GM12878 (cell line): Measurements from ENCODE around the gene C20orf96. TPM values are rescaled to one million over a fixed set of nuclear protein-coding genes. Genes with fewer than 3 reads are reported as not detected.

ENCODE experiments used
- ATAC-seq: fragments of 200-7000 bp; cut with Tn5 transposase; 3 replicates; pipeline ENCODE4 v1.9.1; 2020; ENCODE audit warnings: mild to moderate bottlenecking, moderate library complexity
- BruUV-seq: library from RNA; stranded (reverse); fragments of 400-500 nt; replicated peaks from 2 replicates; lab custom pipeline; 2021; lab: Mats Ljungman, UMichigan
- CTCF ChIA-PET: fragments of 300-600 bp; sonication (Branson Sonifier 250); formaldehyde crosslinking; extraction: SDS; loops from one replicate; lab custom pipeline; 2021; ENCODE audit warnings: inconsistent platforms; lab: Yijun Ruan, JAX
- POLR2A ChIA-PET: fragments of 350-600 bp; formaldehyde crosslinking; extraction: SDS; loops from one replicate; lab custom pipeline; 2021; ENCODE audit warnings: inconsistent platforms; lab: Charles Lee
- RAD21 ChIA-PET: fragments of 300-600 bp; sonication (Branson Sonifier 250); formaldehyde crosslinking; loops from one replicate; lab custom pipeline; 2023; ENCODE audit warnings: antibody characterized with exemption; ENCODE audit not compliant: unreplicated experiment; lab: Charles Lee
- SMC1A ChIA-PET: fragments of 300-600 bp; sonication (Branson Sonifier 250); formaldehyde crosslinking; loops from one replicate; lab custom pipeline; 2023; ENCODE audit not compliant: unreplicated experiment, uncharacterized antibody; lab: Charles Lee
- DNase-seq: peaks from one replicate; pipeline ENCODE4 v3.0.0-alpha.2; 2011; ENCODE audit warnings: low read depth, low spot score
- FAIRE-seq: peaks from 3 replicates; lab custom pipeline; 2011; peaks lifted over from hg19 to GRCh38; lab: Jason Lieb, UNC
- H2AFZ ChIP-seq: 2 replicates; pipeline ENCODE4 v1.6.0; 2011; ENCODE audit warnings: low read depth, low read length, control low read depth; ENCODE audit not compliant: control insufficient read depth
- H3K27ac ChIP-seq: 2 replicates; pipeline ENCODE4 v1.5.1; 2011; ENCODE audit warnings: control low read depth; ENCODE audit not compliant: control insufficient read depth, insufficient read depth
- H3K27me3 ChIP-seq, 2 experiments: replicated peaks in 1 of 2; 2 replicates each; pipeline versions ENCODE4 v1.6.0 to v1.6.1; 2011; ENCODE audit warnings: low read length in 1 of 2; ENCODE audit not compliant: control insufficient read depth in 2 of 2, insufficient read depth in 2 of 2
- H3K36me3 ChIP-seq, 2 experiments: 2 replicates each; pipeline ENCODE4 v1.5.1; 2011; ENCODE audit warnings: low read length in 1 of 2; ENCODE audit not compliant: control insufficient read depth in 2 of 2, insufficient read depth in 2 of 2
- H3K4me1 ChIP-seq: 2 replicates; pipeline ENCODE4 v1.6.1; 2011; ENCODE audit warnings: mild to moderate bottlenecking, low read length, moderate library complexity, mixed read lengths; ENCODE audit not compliant: control insufficient read depth, insufficient read depth
- H3K4me2 ChIP-seq: 2 replicates; pipeline ENCODE4 v1.6.0; 2011; ENCODE audit warnings: control low read depth; ENCODE audit not compliant: control insufficient read depth, insufficient read depth
- H3K4me3 ChIP-seq: fragments of 200-600 bp; sonication (generic); 2 replicates; pipeline ENCODE4 v1.5.1; 2016
- H3K79me2 ChIP-seq: 2 replicates; pipeline ENCODE4 v1.6.0; 2011; ENCODE audit warnings: low read length; ENCODE audit not compliant: control insufficient read depth, insufficient read depth
- H3K9ac ChIP-seq: 2 replicates; pipeline ENCODE4 v1.8.0; 2011; ENCODE audit warnings: low read length, control low read depth, mixed read lengths; ENCODE audit not compliant: control insufficient read depth, insufficient read depth
- H3K9me3 ChIP-seq: replicated peaks from 3 replicates; pipeline ENCODE4 v1.5.1; 2011; ENCODE audit warnings: mild to moderate bottlenecking, low read length; ENCODE audit not compliant: control insufficient read depth, insufficient read depth
- H4K20me1 ChIP-seq: 2 replicates; pipeline ENCODE4 v1.6.0; 2011; ENCODE audit not compliant: control insufficient read depth, insufficient read depth
- KAT2A ChIP-seq: conservative IDR thresholded peaks from 2 replicates; pipeline ENCODE4 v1.6.1; 2011; ENCODE audit warnings: low read depth, low read length; ENCODE audit not compliant: control insufficient read depth
- MTA3 ChIP-seq: IDR thresholded peaks from 2 replicates; pipeline ENCODE4 v1.6.1; 2012; ENCODE audit warnings: low read length, inconsistent platforms, borderline replicate concordance
- NFIC ChIP-seq: IDR thresholded peaks from 2 replicates; pipeline ENCODE4 v1.6.1; 2012; ENCODE audit warnings: low read depth, mild to moderate bottlenecking, inconsistent platforms, low read length, moderate library complexity
- POU2F2 ChIP-seq: IDR thresholded peaks from 3 replicates; pipeline ENCODE4 v1.6.1; 2011; ENCODE audit warnings: low read depth, mild to moderate bottlenecking, low read length, borderline replicate concordance
- SMAD5 ChIP-seq: IDR thresholded peaks from 2 replicates; pipeline ENCODE4 v1.6.1; 2016; ENCODE audit warnings: antibody characterized with exemption, low read depth
- WGBS: methylation state at CpG from one replicate; pipeline ENCODE4 v1.1.6; 2016; ENCODE audit warnings: low lambda C conversion rate; ENCODE audit not compliant: insufficient replicate concordance, insufficient coverage; ENCODE audit errors: missing lambda C conversion rate; 5-methylcytosine and 5-hydroxymethylcytosine counted together
- in situ Hi-C: fragments of 300-500 bp; cut with MboI; formaldehyde crosslinking; loops from 9 replicates; pipeline ENCODE4 v1.14.3; 2018; ENCODE audit warnings: mixed read lengths
- intact Hi-C: fragments of 100-400 bp; cut with micrococcal nuclease; formaldehyde crosslinking; loops from one replicate; pipeline ENCODE4 v1.14.2; 2022; ENCODE audit not compliant: unreplicated experiment
- polyA plus RNA-seq, 11 experiments: library from polyadenylated mRNA; depleted of rRNA in 4 of 11; unstranded in 6 of 11; stranded (reverse) in 5 of 11; fragments of >200 nt; fragmentation: Nextera tagmentation in 4 of 11; fragmentation: Illumina TruSeq in 1 of 11; extraction: Ambion mirVana in 4 of 11; extraction: Trizol in 1 of 11; gene quantifications; 1 replicate in 1 of 11; 2 replicates in 10 of 11; pipeline versions ENCODE4 v1.2.1 to v1.2.3, GENCODE V29; 2011 to 2016; ENCODE audit warnings: inconsistent platforms in 2 of 11, missing spikeins in 2 of 11, low read depth in 1 of 11
- total RNA-seq, 4 experiments: library from RNA; depleted of rRNA in 3 of 4; stranded (reverse); fragments of >200 nt in 3 of 4; fragmentation: Illumina TruSeq in 1 of 4; extraction: Trizol in 1 of 4; gene quantifications; 2 replicates each; pipeline versions ENCODE4 v1.2.1 to v1.2.3, GENCODE V29; 2013 to 2021
- TF ChIP-seq, protein P1 (sequence below), 3 experiments: IDR thresholded peaks in 2 of 3; conservative IDR thresholded peaks in 1 of 3; 2 replicates each; pipeline ENCODE4 v1.5.1; 2011; ENCODE audit warnings: low read depth in 3 of 3, low read length in 3 of 3, mild to moderate bottlenecking in 3 of 3, control low read depth in 2 of 3, moderate library complexity in 2 of 3, inconsistent platforms in 1 of 3, mixed read lengths in 1 of 3; ENCODE audit not compliant: control insufficient read depth in 2 of 3, insufficient read depth in 1 of 3; ENCODE audit errors: extremely low read depth in 1 of 3
- TF ChIP-seq, protein P2 (sequence below): fragments of 450-650 bp; IDR thresholded peaks from 2 replicates; pipeline ENCODE4 v1.6.1; 2017; ENCODE audit warnings: mild to moderate bottlenecking, moderate library complexity
- TF ChIP-seq, protein P3 (sequence below): IDR thresholded peaks from 2 replicates; pipeline ENCODE4 v1.6.1; 2011; ENCODE audit warnings: borderline replicate concordance, low read depth, mild to moderate bottlenecking, moderate library complexity, low read length; ENCODE audit not compliant: insufficient read depth, poor library complexity, severe bottlenecking

The C20orf96 gene
- total and polyA plus RNA-seq, 10 of the 15 experiments (the other 5 are each of a cell fraction or from before 2014, with no cell fraction given), result 1.4 to 8.6 (median 5.9) TPM

GRCh38 chr20:295804-296203 lies 5.3 kb upstream of the C20orf96 start:
- ChIA-PET SMC1A (interaction anchor here (1.1 kb wide), 1 partner anchor 50 kb away, joined by 4 read pairs; the partner anchor contains the start of gene NRSN2), POLR2A (no interaction called here), RAD21 (no interaction called here), CTCF (interaction anchor here (1.1 to 1.2 kb wide), 2 partner anchors 14 to 30 kb away, joined by 3 to 4 read pairs; no protein-coding TSS in a partner anchor)
- FAIRE-seq (no peak), ATAC-seq (no peak), DNase-seq (no peak)
- Histone ChIP-seq H3K9me3 (no peaks in the 10 kb centered on the region; the same call in 2 of the 3 replicates), H3K27ac (no peak overlapping the region), H3K4me3 (no peak overlapping the region), H3K4me1 (peaks cover 23% of the 10 kb centered on the region), H3K79me2 (peaks cover 41% of the 10 kb centered on the region), H4K20me1 (peaks cover 4% of the 10 kb centered on the region; the same call in 1 of the 2 replicates), H3K36me3 (no peaks in the 10 kb centered on the region; a peak in 1 of 4 replicates), H3K27me3 (no peaks in the 10 kb centered on the region), H2AFZ (no peak overlapping the region), H3K9ac (no peak overlapping the region), H3K4me2 (no peak overlapping the region)
- in situ Hi-C loops (no loop called here), intact Hi-C loops (no loop called here)
- WGBS, result 99% methylated on average over 4 of the region's 4 CpGs
- TF ChIP-seq, protein P1, sequence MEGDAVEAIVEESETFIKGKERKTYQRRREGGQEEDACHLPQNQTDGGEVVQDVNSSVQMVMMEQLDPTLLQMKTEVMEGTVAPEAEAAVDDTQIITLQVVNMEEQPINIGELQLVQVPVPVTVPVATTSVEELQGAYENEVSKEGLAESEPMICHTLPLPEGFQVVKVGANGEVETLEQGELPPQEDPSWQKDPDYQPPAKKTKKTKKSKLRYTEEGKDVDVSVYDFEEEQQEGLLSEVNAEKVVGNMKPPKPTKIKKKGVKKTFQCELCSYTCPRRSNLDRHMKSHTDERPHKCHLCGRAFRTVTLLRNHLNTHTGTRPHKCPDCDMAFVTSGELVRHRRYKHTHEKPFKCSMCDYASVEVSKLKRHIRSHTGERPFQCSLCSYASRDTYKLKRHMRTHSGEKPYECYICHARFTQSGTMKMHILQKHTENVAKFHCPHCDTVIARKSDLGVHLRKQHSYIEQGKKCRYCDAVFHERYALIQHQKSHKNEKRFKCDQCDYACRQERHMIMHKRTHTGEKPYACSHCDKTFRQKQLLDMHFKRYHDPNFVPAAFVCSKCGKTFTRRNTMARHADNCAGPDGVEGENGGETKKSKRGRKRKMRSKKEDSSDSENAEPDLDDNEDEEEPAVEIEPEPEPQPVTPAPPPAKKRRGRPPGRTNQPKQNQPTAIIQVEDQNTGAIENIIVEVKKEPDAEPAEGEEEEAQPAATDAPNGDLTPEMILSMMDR (IDR thresholded peaks at IDR 0.05 in 2 of 3, conservative IDR thresholded peaks at IDR 0.05 in 1 of 3; ENCODE audit: control insufficient read depth in 2 of 3, extremely low read depth in 1 of 3, insufficient read depth in 1 of 3, low read depth in 3 of 3, low read length in 3 of 3), result no peak
- no TSS peak for BruUV-seq

DNA sequence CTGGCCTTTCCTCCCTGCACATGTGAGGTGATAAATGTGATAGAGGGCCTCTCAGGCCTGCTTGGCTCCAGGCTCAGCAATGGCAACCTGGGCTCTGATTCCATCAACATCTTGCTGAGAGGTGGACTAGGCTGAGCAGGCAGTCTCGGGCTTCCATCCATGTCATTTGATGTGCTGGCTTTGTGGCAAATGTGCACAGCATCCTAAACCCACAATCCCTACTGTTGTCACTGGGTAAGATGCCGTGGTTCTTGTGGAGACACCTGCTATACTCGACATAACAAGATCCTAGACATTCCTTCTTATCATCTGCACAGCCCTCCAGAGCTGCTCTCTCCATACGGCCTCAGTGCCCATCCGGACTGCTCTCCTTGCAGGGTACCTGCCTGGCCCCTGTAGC lies 4.1 kb upstream of the C20orf96 start:
- no TSS peak for BruUV-seq
- RAD21 ChIA-PET, result no interaction called here
- WGBS, result 77% methylated on average over 5 of the region's 5 CpGs
- TF ChIP-seq MTA3 (no peak), NFIC (no peak), POU2F2 (no peak), SMAD5 (no peak), KAT2A (no peak)
- TF ChIP-seq, protein P2, sequence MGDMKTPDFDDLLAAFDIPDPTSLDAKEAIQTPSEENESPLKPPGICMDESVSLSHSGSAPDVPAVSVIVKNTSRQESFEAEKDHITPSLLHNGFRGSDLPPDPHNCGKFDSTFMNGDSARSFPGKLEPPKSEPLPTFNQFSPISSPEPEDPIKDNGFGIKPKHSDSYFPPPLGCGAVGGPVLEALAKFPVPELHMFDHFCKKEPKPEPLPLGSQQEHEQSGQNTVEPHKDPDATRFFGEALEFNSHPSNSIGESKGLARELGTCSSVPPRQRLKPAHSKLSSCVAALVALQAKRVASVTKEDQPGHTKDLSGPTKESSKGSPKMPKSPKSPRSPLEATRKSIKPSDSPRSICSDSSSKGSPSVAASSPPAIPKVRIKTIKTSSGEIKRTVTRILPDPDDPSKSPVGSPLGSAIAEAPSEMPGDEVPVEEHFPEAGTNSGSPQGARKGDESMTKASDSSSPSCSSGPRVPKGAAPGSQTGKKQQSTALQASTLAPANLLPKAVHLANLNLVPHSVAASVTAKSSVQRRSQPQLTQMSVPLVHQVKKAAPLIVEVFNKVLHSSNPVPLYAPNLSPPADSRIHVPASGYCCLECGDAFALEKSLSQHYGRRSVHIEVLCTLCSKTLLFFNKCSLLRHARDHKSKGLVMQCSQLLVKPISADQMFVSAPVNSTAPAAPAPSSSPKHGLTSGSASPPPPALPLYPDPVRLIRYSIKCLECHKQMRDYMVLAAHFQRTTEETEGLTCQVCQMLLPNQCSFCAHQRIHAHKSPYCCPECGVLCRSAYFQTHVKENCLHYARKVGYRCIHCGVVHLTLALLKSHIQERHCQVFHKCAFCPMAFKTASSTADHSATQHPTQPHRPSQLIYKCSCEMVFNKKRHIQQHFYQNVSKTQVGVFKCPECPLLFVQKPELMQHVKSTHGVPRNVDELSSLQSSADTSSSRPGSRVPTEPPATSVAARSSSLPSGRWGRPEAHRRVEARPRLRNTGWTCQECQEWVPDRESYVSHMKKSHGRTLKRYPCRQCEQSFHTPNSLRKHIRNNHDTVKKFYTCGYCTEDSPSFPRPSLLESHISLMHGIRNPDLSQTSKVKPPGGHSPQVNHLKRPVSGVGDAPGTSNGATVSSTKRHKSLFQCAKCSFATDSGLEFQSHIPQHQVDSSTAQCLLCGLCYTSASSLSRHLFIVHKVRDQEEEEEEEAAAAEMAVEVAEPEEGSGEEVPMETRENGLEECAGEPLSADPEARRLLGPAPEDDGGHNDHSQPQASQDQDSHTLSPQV, result no peak
- TF ChIP-seq, protein P3, sequence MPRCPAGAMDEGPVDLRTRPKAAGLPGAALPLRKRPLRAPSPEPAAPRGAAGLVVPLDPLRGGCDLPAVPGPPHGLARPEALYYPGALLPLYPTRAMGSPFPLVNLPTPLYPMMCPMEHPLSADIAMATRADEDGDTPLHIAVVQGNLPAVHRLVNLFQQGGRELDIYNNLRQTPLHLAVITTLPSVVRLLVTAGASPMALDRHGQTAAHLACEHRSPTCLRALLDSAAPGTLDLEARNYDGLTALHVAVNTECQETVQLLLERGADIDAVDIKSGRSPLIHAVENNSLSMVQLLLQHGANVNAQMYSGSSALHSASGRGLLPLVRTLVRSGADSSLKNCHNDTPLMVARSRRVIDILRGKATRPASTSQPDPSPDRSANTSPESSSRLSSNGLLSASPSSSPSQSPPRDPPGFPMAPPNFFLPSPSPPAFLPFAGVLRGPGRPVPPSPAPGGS, result no peak

More for the DNA sequence above, 4.1 kb upstream of the C20orf96 start:
- no peak overlapping the region for H3K4me3 ChIP-seq
- ATAC-seq (no peak), FAIRE-seq (no peak), DNase-seq (no peak)
- intact Hi-C loops, result no loop called here
- POLR2A ChIA-PET, result no interaction called here
- CTCF ChIA-PET, result interaction anchor here (0.5 to 0.6 kb wide), 2 partner anchors 36 to 60 kb away, joined by 3 read pairs; no protein-coding TSS in a partner anchor
- no peak overlapping the region for H3K9ac ChIP-seq
- peaks cover 13% of the 10 kb centered on the region for H3K4me1 ChIP-seq
- H3K79me2 ChIP-seq, result peaks cover 30% of the 10 kb centered on the region
- in situ Hi-C loops, result no loop called here
- SMC1A ChIA-PET, result no interaction called here
- H4K20me1 ChIP-seq, result peaks cover 3% of the 10 kb centered on the region; the same call in 1 of the 2 replicates
- H3K36me3 ChIP-seq, result no peaks in the 10 kb centered on the region; a peak in 1 of 4 replicates
- H3K4me2 ChIP-seq, result no peak overlapping the region
- no peaks in the 10 kb centered on the region for H3K27me3 ChIP-seq
- H3K9me3 ChIP-seq, result no peaks in the 10 kb centered on the region
- H2AFZ ChIP-seq, result no peak overlapping the region
- H3K27ac ChIP-seq, result no peak overlapping the region
